WTC11 (cell line): ENCODE results near the gene CYREN. TPM values are rescaled to one million over a fixed set of nuclear protein-coding genes. Genes with fewer than 3 reads are reported as not detected.

Source experiments
- ATAC-seq: fragments of 200-7000 bp; cut with Tn5 transposase; 2 replicates; pipeline ENCODE4 v1.10.0; 2021; ENCODE audit warnings: mild to moderate bottlenecking, moderate library complexity
- CTCF ChIA-PET: fragments of 300-600 bp; sonication (Branson Sonifier 250); formaldehyde crosslinking; loops from one replicate; lab custom pipeline; 2021; ENCODE audit warnings: antibody characterized with exemption; lab: Charles Lee
- POLR2A ChIA-PET: fragments of 350-600 bp; sonication (Branson Sonifier 250); formaldehyde crosslinking; loops from one replicate; lab custom pipeline; 2021; ENCODE audit warnings: antibody characterized with exemption; lab: Charles Lee
- DNase-seq: peaks from one replicate; pipeline ENCODE4 v3.0.0; 2021; ENCODE audit warnings: low spot score
- H3K27ac Mint-ChIP-seq: 2 replicates; pipeline ENCODE4 v1.8.0; 2021; ENCODE audit warnings: mixed read lengths
- H3K27me3 Mint-ChIP-seq: 2 replicates; pipeline ENCODE4 v1.8.0; 2021; ENCODE audit warnings: low read depth, mild to moderate bottlenecking, moderate library complexity, mixed read lengths
- H3K36me3 Mint-ChIP-seq: 2 replicates; pipeline ENCODE4 v1.8.0; 2021; ENCODE audit warnings: mixed read lengths
- H3K4me1 Mint-ChIP-seq: 2 replicates; pipeline ENCODE4 v1.8.0; 2022; ENCODE audit warnings: mixed read lengths
- H3K4me3 Mint-ChIP-seq: 2 replicates; pipeline ENCODE4 v1.8.0; 2021; ENCODE audit warnings: mild to moderate bottlenecking, moderate library complexity, mixed read lengths
- H3K9me3 Mint-ChIP-seq: 2 replicates; pipeline ENCODE4 v1.8.0; 2021; ENCODE audit warnings: mixed read lengths
- CREB1 ChIP-seq: sonication (generic); formaldehyde crosslinking; IDR thresholded peaks from 2 replicates; pipeline ENCODE4 v1.8.0; 2023; ENCODE audit warnings: mild to moderate bottlenecking, missing genetic modification reagents
- ELF4 ChIP-seq: sonication (generic); formaldehyde crosslinking; IDR thresholded peaks from 2 replicates; pipeline ENCODE4 v1.8.1; 2022; ENCODE audit warnings: low read depth, mild to moderate bottlenecking, moderate library complexity, missing genetic modification reagents
- EMX1 ChIP-seq: fragments of 250-450 bp; sonication (Bioruptor Pico); IDR thresholded peaks from 2 replicates; pipeline ENCODE4 v1.8.0; 2021; ENCODE audit warnings: mild to moderate bottlenecking
- JUN ChIP-seq: sonication (generic); formaldehyde crosslinking; IDR thresholded peaks from 2 replicates; pipeline ENCODE4 v1.8.0; 2023; ENCODE audit warnings: mild to moderate bottlenecking, missing genetic modification reagents
- MXD4 ChIP-seq: fragments of 250-450 bp; sonication (Bioruptor Pico); IDR thresholded peaks from 2 replicates; pipeline ENCODE4 v1.8.0; 2021; ENCODE audit warnings: mild to moderate bottlenecking, moderate library complexity, borderline replicate concordance
- NFE2L1 ChIP-seq: sonication (generic); formaldehyde crosslinking; IDR thresholded peaks from 2 replicates; pipeline ENCODE4 v1.8.1; 2023; ENCODE audit warnings: missing genetic modification reagents
- NR3C1 ChIP-seq: sonication (generic); formaldehyde crosslinking; conservative IDR thresholded peaks from 2 replicates; pipeline ENCODE4 v1.8.1; 2023; ENCODE audit warnings: low read depth, mild to moderate bottlenecking, missing genetic modification reagents
- TEAD1 ChIP-seq: sonication (generic); formaldehyde crosslinking; IDR thresholded peaks from 2 replicates; pipeline ENCODE4 v1.8.0; 2022; ENCODE audit warnings: mild to moderate bottlenecking, missing genetic modification reagents
- ZNF317 ChIP-seq: sonication (generic); formaldehyde crosslinking; IDR thresholded peaks from 2 replicates; pipeline ENCODE4 v1.8.1; 2023; ENCODE audit warnings: low read depth, mild to moderate bottlenecking, moderate library complexity, missing genetic modification reagents, borderline replicate concordance
- total RNA-seq: library from RNA; stranded (reverse); gene quantifications from 3 replicates; pipeline ENCODE4 v1.2.3, GENCODE V29; 2021
- TF ChIP-seq, protein P1 (sequence below): sonication (generic); formaldehyde crosslinking; IDR thresholded peaks from 2 replicates; pipeline ENCODE4 v1.8.0; 2022; ENCODE audit warnings: missing genetic modification reagents
- TF ChIP-seq, protein P2 (sequence below): sonication (generic); formaldehyde crosslinking; IDR thresholded peaks from 2 replicates; pipeline ENCODE4 v1.8.1; 2022; ENCODE audit warnings: missing genetic modification reagents, borderline replicate concordance
- TF ChIP-seq, protein P3 (sequence below): fragments of 250-450 bp; sonication (Bioruptor Pico); conservative IDR thresholded peaks from 2 replicates; pipeline ENCODE4 v1.9.0; 2021; ENCODE audit warnings: mild to moderate bottlenecking
- TF ChIP-seq, protein P4 (sequence below): sonication (generic); formaldehyde crosslinking; IDR thresholded peaks from 2 replicates; pipeline ENCODE4 v1.8.0; 2023; ENCODE audit warnings: missing genetic modification reagents, mild to moderate bottlenecking, borderline replicate concordance
- TF ChIP-seq, protein P5 (sequence below): sonication (generic); formaldehyde crosslinking; IDR thresholded peaks from 2 replicates; pipeline ENCODE4 v1.8.0; 2022; ENCODE audit warnings: mild to moderate bottlenecking, missing genetic modification reagents

Gene CYREN
- total RNA-seq, 1 experiment from 2014 or later: 37.9 TPM

DNA sequence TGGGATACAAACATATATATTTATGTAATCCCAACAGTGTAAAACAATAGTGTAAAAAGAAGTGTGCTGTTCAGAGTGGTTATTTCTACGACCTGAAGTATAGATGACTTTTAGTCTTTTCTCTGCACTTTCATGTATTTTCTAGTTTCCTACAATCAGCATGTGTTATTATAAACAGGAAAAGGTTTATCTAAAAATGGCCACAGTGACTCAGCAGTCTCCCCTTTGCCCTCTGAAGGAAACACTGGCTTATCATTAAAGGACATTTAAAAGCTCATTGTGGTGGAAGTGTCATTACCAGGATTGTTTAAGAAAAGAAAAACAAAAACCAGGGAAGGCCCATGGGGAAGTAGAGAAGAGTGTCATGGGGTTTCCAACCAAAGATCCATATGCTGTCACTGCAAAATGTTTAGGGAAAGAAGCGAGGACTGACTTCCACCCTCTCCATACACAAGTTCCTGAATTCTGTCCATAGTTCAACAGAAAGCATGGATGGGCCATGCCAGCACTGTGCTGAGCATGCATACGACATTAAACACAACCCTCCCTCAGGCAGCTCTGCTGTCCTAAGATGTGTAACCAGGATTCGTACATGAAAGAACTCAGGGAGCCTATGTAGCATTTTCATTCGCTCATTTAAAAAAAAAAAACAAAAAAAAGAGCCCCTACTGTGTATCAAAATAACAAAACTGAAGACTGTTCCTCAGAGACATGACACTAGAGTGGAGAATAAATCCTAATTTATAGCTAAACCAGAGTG lies 10.2 kb downstream of the CYREN start:
- POLR2A ChIA-PET: interaction anchor here (0.6 kb wide), 1 partner anchor 145 kb away, joined by 9 read pairs; no protein-coding TSS in a partner anchor
- H3K4me1 Mint-ChIP-seq: peaks cover 26% of the 10 kb centered on the region
- no peak for ATAC-seq

DNA sequence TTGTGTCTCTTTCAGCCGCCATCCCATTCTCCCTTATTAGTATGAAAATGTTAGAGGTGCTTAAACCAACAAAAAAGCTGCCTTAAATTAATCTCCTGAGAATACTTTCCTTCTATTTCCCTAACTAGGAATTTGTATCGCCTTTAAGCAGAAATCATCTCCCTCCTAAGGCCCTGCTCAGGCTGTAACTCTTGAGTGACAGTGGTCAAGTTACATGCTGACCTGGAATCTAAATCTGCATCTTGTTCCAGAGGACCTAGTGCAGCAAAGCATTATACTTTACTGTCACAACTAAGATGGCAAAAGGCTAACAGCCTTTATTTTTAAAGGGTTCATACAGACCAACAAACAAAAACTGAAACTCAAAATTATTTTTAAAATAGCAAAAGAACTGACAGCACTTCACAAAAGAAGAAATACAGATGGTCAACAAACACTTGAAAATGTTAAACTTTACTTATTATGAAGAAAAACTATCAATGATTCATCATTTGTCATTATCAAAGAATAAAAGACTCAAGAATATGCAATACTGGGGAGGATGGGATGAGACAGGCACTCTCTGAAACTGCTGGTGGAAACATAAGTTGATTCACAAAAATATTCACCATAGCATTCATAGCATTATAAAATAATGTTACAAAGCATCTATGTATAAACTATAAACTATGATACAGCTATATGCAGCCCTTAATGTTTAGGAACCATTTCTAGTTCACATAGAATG lies 11.0 kb downstream of the CYREN start:
- Mint-ChIP-seq H3K4me3 (no peak overlapping the region), H3K4me1 (peaks cover 26% of the 10 kb centered on the region), H3K9me3 (peaks cover 63% of the 10 kb centered on the region), H3K27ac (no peak overlapping the region), H3K27me3 (peaks cover 5% of the 10 kb centered on the region), H3K36me3 (peaks cover 79% of the 10 kb centered on the region)
- DNase-seq (no peak), ATAC-seq (no peak)
- ChIA-PET CTCF (interaction anchor here (1.9 kb wide), 1 partner anchor 173 kb away, joined by 5 read pairs; the partner anchor contains the start of gene AGBL3), POLR2A (no interaction called here)
- TF ChIP-seq, protein P1, sequence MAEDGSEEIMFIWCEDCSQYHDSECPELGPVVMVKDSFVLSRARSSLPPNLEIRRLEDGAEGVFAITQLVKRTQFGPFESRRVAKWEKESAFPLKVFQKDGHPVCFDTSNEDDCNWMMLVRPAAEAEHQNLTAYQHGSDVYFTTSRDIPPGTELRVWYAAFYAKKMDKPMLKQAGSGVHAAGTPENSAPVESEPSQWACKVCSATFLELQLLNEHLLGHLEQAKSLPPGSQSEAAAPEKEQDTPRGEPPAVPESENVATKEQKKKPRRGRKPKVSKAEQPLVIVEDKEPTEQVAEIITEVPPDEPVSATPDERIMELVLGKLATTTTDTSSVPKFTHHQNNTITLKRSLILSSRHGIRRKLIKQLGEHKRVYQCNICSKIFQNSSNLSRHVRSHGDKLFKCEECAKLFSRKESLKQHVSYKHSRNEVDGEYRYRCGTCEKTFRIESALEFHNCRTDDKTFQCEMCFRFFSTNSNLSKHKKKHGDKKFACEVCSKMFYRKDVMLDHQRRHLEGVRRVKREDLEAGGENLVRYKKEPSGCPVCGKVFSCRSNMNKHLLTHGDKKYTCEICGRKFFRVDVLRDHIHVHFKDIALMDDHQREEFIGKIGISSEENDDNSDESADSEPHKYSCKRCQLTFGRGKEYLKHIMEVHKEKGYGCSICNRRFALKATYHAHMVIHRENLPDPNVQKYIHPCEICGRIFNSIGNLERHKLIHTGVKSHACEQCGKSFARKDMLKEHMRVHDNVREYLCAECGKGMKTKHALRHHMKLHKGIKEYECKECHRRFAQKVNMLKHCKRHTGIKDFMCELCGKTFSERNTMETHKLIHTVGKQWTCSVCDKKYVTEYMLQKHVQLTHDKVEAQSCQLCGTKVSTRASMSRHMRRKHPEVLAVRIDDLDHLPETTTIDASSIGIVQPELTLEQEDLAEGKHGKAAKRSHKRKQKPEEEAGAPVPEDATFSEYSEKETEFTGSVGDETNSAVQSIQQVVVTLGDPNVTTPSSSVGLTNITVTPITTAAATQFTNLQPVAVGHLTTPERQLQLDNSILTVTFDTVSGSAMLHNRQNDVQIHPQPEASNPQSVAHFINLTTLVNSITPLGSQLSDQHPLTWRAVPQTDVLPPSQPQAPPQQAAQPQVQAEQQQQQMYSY: no peak
- no peak for TF ChIP-seq NFE2L1 (CRISPR knock-in tag)
- no peak for TF ChIP-seq ZNF317 (CRISPR knock-in tag)
- TF ChIP-seq EMX1 (CRISPR knock-in tag): no peak
- TF ChIP-seq, protein P2, sequence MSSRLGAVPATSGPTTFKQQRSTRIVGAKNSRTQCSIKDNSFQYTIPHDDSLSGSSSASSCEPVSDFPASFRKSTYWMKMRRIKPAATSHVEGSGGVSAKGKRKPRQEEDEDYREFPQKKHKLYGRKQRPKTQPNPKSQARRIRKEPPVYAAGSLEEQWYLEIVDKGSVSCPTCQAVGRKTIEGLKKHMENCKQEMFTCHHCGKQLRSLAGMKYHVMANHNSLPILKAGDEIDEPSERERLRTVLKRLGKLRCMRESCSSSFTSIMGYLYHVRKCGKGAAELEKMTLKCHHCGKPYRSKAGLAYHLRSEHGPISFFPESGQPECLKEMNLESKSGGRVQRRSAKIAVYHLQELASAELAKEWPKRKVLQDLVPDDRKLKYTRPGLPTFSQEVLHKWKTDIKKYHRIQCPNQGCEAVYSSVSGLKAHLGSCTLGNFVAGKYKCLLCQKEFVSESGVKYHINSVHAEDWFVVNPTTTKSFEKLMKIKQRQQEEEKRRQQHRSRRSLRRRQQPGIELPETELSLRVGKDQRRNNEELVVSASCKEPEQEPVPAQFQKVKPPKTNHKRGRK: no peak
- TF ChIP-seq JUN (CRISPR knock-in tag): no peak
- no peak for TF ChIP-seq MXD4 (CRISPR knock-in tag)

More for the DNA sequence above, 10.2 kb downstream of the CYREN start:
- no peak overlapping the region for H3K4me3 Mint-ChIP-seq
- TF ChIP-seq CREB1 (CRISPR knock-in tag) (no peak), NR3C1 (no peak), EMX1 (CRISPR knock-in tag) (no peak), ELF4 (CRISPR knock-in tag) (no peak), TEAD1 (CRISPR knock-in tag) (no peak)
- TF ChIP-seq, protein P3, sequence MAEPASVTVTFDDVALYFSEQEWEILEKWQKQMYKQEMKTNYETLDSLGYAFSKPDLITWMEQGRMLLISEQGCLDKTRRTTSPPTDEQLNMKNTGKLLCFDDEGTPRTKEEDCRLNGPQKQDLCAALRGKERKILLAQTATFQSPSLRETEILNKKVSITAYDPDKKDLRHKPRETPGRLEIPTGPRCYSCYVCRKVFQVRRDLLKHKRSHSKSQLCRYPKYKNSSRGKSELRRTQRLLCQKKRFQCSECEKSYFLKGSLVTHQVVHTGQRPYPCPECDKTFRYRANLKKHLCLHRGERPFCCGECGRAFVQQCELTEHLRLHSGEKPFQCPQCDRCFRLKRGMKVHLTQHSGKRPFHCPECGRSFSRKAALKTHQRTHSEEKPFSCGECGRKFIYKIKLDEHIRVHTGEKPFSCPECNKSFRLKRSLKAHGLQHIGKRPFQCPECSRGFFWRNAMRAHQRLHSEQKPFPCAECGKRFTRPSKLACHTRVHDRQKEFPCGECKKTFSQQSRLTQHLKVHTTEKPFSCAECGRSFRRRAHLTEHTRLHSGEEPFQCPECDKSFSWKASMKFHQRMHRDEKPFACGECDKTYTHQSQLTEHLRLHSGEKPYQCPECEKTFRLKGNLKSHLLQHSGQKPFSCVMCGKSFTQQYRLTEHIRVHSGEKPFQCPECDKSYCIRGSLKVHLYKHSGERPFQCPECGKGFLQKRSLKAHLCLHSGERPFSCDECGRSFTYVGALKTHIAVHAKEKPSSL (CRISPR knock-in tag): no peak
- TF ChIP-seq, protein P4, sequence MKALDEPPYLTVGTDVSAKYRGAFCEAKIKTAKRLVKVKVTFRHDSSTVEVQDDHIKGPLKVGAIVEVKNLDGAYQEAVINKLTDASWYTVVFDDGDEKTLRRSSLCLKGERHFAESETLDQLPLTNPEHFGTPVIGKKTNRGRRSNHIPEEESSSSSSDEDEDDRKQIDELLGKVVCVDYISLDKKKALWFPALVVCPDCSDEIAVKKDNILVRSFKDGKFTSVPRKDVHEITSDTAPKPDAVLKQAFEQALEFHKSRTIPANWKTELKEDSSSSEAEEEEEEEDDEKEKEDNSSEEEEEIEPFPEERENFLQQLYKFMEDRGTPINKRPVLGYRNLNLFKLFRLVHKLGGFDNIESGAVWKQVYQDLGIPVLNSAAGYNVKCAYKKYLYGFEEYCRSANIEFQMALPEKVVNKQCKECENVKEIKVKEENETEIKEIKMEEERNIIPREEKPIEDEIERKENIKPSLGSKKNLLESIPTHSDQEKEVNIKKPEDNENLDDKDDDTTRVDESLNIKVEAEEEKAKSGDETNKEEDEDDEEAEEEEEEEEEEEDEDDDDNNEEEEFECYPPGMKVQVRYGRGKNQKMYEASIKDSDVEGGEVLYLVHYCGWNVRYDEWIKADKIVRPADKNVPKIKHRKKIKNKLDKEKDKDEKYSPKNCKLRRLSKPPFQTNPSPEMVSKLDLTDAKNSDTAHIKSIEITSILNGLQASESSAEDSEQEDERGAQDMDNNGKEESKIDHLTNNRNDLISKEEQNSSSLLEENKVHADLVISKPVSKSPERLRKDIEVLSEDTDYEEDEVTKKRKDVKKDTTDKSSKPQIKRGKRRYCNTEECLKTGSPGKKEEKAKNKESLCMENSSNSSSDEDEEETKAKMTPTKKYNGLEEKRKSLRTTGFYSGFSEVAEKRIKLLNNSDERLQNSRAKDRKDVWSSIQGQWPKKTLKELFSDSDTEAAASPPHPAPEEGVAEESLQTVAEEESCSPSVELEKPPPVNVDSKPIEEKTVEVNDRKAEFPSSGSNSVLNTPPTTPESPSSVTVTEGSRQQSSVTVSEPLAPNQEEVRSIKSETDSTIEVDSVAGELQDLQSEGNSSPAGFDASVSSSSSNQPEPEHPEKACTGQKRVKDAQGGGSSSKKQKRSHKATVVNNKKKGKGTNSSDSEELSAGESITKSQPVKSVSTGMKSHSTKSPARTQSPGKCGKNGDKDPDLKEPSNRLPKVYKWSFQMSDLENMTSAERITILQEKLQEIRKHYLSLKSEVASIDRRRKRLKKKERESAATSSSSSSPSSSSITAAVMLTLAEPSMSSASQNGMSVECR (CRISPR knock-in tag): no peak
- TF ChIP-seq, protein P5, sequence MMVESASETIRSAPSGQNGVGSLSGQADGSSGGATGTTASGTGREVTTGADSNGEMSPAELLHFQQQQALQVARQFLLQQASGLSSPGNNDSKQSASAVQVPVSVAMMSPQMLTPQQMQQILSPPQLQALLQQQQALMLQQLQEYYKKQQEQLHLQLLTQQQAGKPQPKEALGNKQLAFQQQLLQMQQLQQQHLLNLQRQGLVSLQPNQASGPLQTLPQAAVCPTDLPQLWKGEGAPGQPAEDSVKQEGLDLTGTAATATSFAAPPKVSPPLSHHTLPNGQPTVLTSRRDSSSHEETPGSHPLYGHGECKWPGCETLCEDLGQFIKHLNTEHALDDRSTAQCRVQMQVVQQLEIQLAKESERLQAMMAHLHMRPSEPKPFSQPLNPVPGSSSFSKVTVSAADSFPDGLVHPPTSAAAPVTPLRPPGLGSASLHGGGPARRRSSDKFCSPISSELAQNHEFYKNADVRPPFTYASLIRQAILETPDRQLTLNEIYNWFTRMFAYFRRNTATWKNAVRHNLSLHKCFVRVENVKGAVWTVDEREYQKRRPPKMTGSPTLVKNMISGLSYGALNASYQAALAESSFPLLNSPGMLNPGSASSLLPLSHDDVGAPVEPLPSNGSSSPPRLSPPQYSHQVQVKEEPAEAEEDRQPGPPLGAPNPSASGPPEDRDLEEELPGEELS (CRISPR knock-in tag): no peak
- no peak for DNase-seq
- peaks cover 56% of the 10 kb centered on the region for H3K9me3 Mint-ChIP-seq
- CTCF ChIA-PET: interaction anchor here (0.5 to 1.9 kb wide), 5 partner anchors 9 to 371 kb away, joined by 3 to 7 read pairs (median 4); partner anchors contain the start of gene AGBL3
- H3K27ac Mint-ChIP-seq: peak overlapping the region; percentile 50
- H3K27me3 Mint-ChIP-seq: peaks cover 5% of the 10 kb centered on the region; the same call in 1 of the 2 replicates
- peaks cover 80% of the 10 kb centered on the region for H3K36me3 Mint-ChIP-seq
